D721Med (cell line): ENCODE measurements around the gene MMP3.

Experiments
- DNase-seq: peaks from one replicate; pipeline ENCODE4 v3.0.0; 2011; ENCODE audit warnings: low spot score; ENCODE audit not compliant: insufficient read length
- FAIRE-seq: peaks from 2 replicates; lab custom pipeline; 2011; peaks lifted over from hg19 to GRCh38; lab: Jason Lieb, UNC
- TF ChIP-seq, protein P1 (sequence below): IDR thresholded peaks from 2 replicates; pipeline ENCODE4 v1.5.1; 2012; ENCODE audit warnings: mild to moderate bottlenecking, control low read depth; ENCODE audit not compliant: insufficient read depth; ENCODE audit errors: missing control alignments

Gene MMP3

DNA sequence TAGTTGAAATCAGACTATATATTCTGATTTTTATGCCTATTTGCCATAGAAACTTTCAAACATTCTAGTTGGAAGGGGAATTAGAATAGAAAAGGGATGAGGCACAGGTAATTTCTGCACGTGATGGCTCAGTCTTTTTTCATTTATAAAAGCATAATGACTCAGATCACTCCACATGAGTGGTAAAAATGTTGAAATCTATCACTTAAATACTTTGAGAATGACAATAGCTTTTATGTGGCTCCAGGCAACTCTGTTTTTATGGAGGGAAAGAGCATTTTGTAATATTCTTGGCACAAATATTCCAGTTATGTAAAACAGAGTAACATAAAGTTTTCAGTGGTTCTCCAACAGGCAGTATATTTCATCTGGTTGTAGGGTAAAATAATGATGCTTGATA lies 5.9 kb upstream of the MMP3 start:
- no peak for FAIRE-seq
- TF ChIP-seq, protein P1, sequence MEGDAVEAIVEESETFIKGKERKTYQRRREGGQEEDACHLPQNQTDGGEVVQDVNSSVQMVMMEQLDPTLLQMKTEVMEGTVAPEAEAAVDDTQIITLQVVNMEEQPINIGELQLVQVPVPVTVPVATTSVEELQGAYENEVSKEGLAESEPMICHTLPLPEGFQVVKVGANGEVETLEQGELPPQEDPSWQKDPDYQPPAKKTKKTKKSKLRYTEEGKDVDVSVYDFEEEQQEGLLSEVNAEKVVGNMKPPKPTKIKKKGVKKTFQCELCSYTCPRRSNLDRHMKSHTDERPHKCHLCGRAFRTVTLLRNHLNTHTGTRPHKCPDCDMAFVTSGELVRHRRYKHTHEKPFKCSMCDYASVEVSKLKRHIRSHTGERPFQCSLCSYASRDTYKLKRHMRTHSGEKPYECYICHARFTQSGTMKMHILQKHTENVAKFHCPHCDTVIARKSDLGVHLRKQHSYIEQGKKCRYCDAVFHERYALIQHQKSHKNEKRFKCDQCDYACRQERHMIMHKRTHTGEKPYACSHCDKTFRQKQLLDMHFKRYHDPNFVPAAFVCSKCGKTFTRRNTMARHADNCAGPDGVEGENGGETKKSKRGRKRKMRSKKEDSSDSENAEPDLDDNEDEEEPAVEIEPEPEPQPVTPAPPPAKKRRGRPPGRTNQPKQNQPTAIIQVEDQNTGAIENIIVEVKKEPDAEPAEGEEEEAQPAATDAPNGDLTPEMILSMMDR, result no peak

DNA sequence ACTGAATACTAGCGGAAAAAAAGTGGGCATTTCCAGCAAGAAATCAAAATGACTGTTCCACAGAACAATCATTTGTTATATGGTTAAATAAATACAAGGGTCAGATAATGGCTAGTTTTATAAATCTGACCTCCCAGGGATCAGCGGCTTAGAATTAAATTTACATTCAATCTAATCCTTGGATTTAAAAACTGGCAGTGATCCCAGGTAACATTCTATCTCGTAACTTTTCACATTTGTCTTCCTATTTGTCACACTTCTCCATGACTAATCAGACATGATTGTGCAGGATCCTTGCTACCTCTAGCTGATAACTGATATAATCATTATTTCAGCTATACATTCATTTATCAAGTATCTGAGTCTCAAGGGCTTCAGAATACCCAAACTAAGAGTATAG lies 2.9 kb upstream of the MMP3 start:
- FAIRE-seq (no peak), DNase-seq (no peak)
- TF ChIP-seq, protein P1, result no peak

More for the DNA sequence above, 5.9 kb upstream of the MMP3 start:
- DNase-seq, result no peak

DNA sequence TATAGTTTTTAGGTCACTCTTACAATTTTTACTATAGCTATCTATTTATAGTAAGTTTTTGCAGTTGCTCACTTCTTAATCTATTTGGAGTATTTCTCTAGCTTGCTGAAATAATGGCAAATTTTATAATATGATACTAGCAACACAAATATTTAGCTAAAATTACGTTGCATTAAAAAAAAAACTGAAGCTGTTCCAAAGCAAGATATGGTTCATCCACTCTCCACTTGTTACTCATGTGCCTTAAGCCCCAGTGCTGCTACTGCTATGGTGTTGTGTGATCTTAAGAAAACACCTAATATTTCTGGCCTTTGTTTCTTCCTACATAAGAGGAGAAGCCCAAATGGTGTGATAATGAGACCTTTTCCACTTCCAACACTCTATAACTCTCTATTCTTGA lies 479 bp downstream of the MMP3 start:
- DNase-seq (no peak), FAIRE-seq (no peak)
- TF ChIP-seq, protein P1, result no peak

DNA sequence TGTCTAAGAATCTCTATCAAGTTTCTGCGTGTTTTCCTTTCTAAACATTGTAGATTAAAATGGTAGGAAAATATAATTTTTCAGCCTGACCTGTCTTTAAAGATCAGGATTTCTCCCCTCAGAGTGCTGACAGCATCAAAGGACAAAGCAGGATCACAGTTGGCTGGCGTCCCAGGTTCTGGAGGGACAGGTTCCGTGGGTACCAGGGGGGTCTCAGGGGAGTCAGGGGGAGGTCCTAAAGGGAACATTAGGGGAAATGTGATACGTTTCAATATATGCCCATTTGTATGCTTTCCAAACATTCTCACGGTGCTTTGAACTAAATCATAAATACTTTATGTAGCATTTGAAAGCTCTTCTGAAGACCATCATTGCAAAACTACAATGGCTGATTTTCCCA lies 3.4 kb downstream of the MMP3 start:
- DNase-seq, result no peak
- TF ChIP-seq, protein P1, result no peak
- no peak for FAIRE-seq

DNA sequence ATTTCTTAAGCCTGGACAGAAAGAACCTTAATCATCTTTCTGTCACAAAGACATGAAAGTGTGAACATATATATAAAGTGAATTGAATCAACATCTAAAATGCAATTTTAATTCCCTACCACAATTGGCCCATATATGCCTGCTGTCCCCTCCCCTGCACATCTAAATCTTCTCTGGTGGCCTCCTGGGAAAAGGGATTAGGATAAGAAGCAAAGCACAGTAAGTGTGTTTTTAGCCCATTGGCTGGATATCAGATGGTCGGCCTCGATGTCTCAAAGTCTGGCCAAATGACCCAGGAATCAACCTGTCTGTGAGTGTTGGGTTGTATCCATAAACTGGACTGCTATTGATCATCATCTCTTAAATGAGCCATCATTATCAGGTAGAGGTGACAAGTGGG lies 5.8 kb downstream of the MMP3 start:
- TF ChIP-seq, protein P1, result no peak
- FAIRE-seq (no peak), DNase-seq (no peak)

DNA sequence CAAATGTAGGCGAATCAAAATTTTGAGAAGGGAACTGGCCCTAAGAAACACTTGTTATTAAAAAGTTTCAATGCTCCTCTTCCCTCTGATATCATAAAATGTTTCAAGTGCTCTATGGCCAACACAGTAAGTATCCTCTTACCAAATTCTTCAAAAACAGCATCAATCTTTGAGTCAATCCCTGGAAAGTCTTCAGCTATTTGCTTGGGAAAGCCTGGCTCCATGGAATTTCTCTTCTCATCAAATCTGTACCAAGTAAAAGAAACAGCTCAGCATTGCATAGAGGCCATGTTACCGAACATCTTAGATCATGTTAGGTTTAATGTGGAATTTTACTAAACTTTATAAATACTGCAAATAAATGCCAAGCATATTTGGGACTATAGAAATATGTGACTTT lies 6.3 kb downstream of the MMP3 start:
- no peak for DNase-seq
- FAIRE-seq, result no peak
- TF ChIP-seq, protein P1, result no peak

DNA sequence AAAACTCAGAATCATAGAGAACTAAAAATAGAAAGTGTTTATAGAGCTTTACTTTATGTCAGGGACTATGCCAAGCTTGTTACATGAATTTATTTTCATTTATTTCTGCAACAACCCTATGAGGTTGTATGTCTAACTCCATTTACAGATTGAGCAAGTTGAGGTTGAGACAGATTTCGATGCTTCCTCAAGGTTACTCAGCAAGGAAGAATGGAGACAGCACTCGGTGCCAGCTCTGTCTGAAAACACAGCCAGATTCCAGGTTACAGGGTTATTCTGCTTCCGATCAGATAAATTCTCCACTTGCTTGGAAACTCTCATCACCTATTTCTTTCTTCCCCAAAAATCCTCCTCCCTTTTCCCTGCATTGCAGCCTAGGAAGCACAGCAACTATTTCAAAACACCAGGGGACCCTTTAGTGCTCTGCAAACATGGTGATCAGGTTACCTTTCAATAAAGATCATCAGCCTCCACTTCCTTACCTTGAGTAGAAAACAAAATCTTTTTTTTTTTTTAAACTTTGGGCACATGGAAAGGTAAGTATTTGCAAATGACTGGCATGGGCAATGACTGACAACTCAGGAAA lies 7.0 kb downstream of the MMP3 start:
- TF ChIP-seq, protein P1, result no peak
- DNase-seq (no peak), FAIRE-seq (no peak)
